ENCODE data around the gene RAPGEF6. TPM values are rescaled to one million over a fixed set of nuclear protein-coding genes. Genes with fewer than 3 reads are reported as not detected.

RAPGEF6 gene
- total and polyA plus RNA-seq, 5 donors, result 2.7 to 16.3 (median 13.3) TPM

- Histone ChIP-seq H3K27ac (ENCODE audit: low read length) (no peak overlapping the region), H3K9me3 (ENCODE audit: control insufficient read depth, low read length) (no peaks in the 10 kb centered on the region), H3K4me1 (ENCODE audit: control insufficient read depth, insufficient read depth, low read length) (no peaks in the 10 kb centered on the region), H3K4me3 (ENCODE audit: low read length) (no peak overlapping the region), H3K27me3 (ENCODE audit: control insufficient read depth, insufficient read depth) (no peaks in the 10 kb centered on the region)
- WGBS, result 55% methylated on average over 5 of the region's 5 CpGs
- DNase-seq, result no peak
- ATAC-seq, result no peak
- intact Hi-C loops (cut with DNase I), result no loop called here
Observed at GRCh38 chr5:131640043-131640856, 5.2 kb upstream of the RAPGEF6 start.

GRCh38 chr5:131639148-131639547 is 4.1 kb upstream of the RAPGEF6 start:
- ATAC-seq, result no peak
- Histone ChIP-seq H3K9me3 (ENCODE audit: control insufficient read depth, low read length) (no peaks in the 10 kb centered on the region), H3K27ac (ENCODE audit: low read length) (no peak overlapping the region), H3K4me1 (ENCODE audit: control insufficient read depth, insufficient read depth, low read length) (no peaks in the 10 kb centered on the region), H3K4me3 (ENCODE audit: low read length) (no peak overlapping the region), H3K27me3 (ENCODE audit: control insufficient read depth, insufficient read depth) (no peaks in the 10 kb centered on the region)
- intact Hi-C loops (cut with DNase I), result no loop called here
- no peak for DNase-seq

GRCh38 chr5:131637694-131638093 is 2.7 kb upstream of the RAPGEF6 start:
- no peak for DNase-seq
- no peaks in the 10 kb centered on the region for H3K27me3 ChIP-seq (ENCODE audit: control insufficient read depth, insufficient read depth)
- ATAC-seq, result no peak
- WGBS, result 80% methylated on average over 4 of the region's 4 CpGs
- no peak overlapping the region for H3K4me3 ChIP-seq (ENCODE audit: low read length)
- intact Hi-C loops (cut with DNase I), result no loop called here
- no peak overlapping the region for H3K27ac ChIP-seq (ENCODE audit: low read length)
- H3K9me3 ChIP-seq (ENCODE audit: control insufficient read depth, low read length), result no peaks in the 10 kb centered on the region
- H3K4me1 ChIP-seq (ENCODE audit: control insufficient read depth, insufficient read depth, low read length), result peaks cover 2% of the 10 kb centered on the region

GRCh38 chr5:131635684-131636572 is 899 bp upstream of the RAPGEF6 start:
- Histone ChIP-seq H3K9me3 (ENCODE audit: control insufficient read depth, low read length) (no peaks in the 10 kb centered on the region), H3K27me3 (ENCODE audit: control insufficient read depth, insufficient read depth) (no peaks in the 10 kb centered on the region), H3K4me3 (ENCODE audit: low read length) (peak overlapping the region; percentile 80), H3K4me1 (ENCODE audit: control insufficient read depth, insufficient read depth, low read length) (peaks cover 4% of the 10 kb centered on the region), H3K27ac (ENCODE audit: low read length) (peak overlapping the region; percentile 96)
- WGBS, result 5% methylated on average over 24 of the region's 24 CpGs
- DNase-seq (no peak), ATAC-seq (peak in 1 of 2 donors; percentile 0)
- intact Hi-C loops (cut with DNase I), result no loop called here

- Histone ChIP-seq H3K9me3 (ENCODE audit: control insufficient read depth, low read length) (no peaks in the 10 kb centered on the region), H3K4me3 (ENCODE audit: low read length) (peak overlapping the region; percentile 65), H3K27ac (ENCODE audit: low read length) (peak overlapping the region; percentile 59), H3K4me1 (ENCODE audit: control insufficient read depth, insufficient read depth, low read length) (peaks cover 4% of the 10 kb centered on the region), H3K27me3 (ENCODE audit: control insufficient read depth, insufficient read depth) (no peaks in the 10 kb centered on the region)
- intact Hi-C loops (cut with DNase I), result no loop called here
- WGBS, result under 1% methylated on average over 21 of the region's 21 CpGs
- DNase-seq (peak in 2 of 3 donors; percentile 63 to 82), ATAC-seq (peak; percentile 44 to 58)
Observed at GRCh38 chr5:131634666-131634995, 398 bp downstream of the RAPGEF6 start.

GRCh38 chr5:131634238-131634637 is 791 bp downstream of the RAPGEF6 start:
- Histone ChIP-seq H3K27me3 (ENCODE audit: control insufficient read depth, insufficient read depth) (no peaks in the 10 kb centered on the region), H3K4me1 (ENCODE audit: control insufficient read depth, insufficient read depth, low read length) (peaks cover 4% of the 10 kb centered on the region), H3K27ac (ENCODE audit: low read length) (no peak overlapping the region), H3K9me3 (ENCODE audit: control insufficient read depth, low read length) (no peaks in the 10 kb centered on the region), H3K4me3 (ENCODE audit: low read length) (peak overlapping the region; percentile 65)
- DNase-seq, result no peak
- WGBS, result 6% methylated on average over 4 of the region's 4 CpGs
- intact Hi-C loops (cut with DNase I), result no loop called here
- no peak for ATAC-seq

- intact Hi-C loops (cut with DNase I), result no loop called here
- Histone ChIP-seq H3K9me3 (ENCODE audit: control insufficient read depth, low read length) (no peaks in the 10 kb centered on the region), H3K4me1 (ENCODE audit: control insufficient read depth, insufficient read depth, low read length) (peaks cover 4% of the 10 kb centered on the region), H3K4me3 (ENCODE audit: low read length) (peak overlapping the region; percentile 65), H3K27me3 (ENCODE audit: control insufficient read depth, insufficient read depth) (no peaks in the 10 kb centered on the region), H3K27ac (ENCODE audit: low read length) (no peak overlapping the region)
- ATAC-seq (no peak), DNase-seq (no peak)
- WGBS, result 62% methylated on average over 5 of the region's 5 CpGs
Observed at GRCh38 chr5:131633830-131634229, 1.2 kb downstream of the RAPGEF6 start.

GRCh38 chr5:131630963-131631350 is 4.1 kb downstream of the RAPGEF6 start:
- no peak for DNase-seq
- intact Hi-C loops (cut with DNase I), result no loop called here
- Histone ChIP-seq H3K27me3 (ENCODE audit: control insufficient read depth, insufficient read depth) (no peaks in the 10 kb centered on the region), H3K9me3 (ENCODE audit: control insufficient read depth, low read length) (no peaks in the 10 kb centered on the region), H3K4me3 (ENCODE audit: low read length) (no peak overlapping the region), H3K27ac (ENCODE audit: low read length) (no peak overlapping the region), H3K4me1 (ENCODE audit: control insufficient read depth, insufficient read depth, low read length) (peaks cover 4% of the 10 kb centered on the region)
- WGBS, result 75% methylated on average over 4 of the region's 4 CpGs
- no peak for ATAC-seq

- Histone ChIP-seq H3K4me1 (ENCODE audit: control insufficient read depth, insufficient read depth, low read length) (peaks cover 4% of the 10 kb centered on the region), H3K9me3 (ENCODE audit: control insufficient read depth, low read length) (no peaks in the 10 kb centered on the region), H3K27me3 (ENCODE audit: control insufficient read depth, insufficient read depth) (no peaks in the 10 kb centered on the region), H3K27ac (ENCODE audit: low read length) (no peak overlapping the region), H3K4me3 (ENCODE audit: low read length) (no peak overlapping the region)
- 73% methylated on average over 4 of the region's 4 CpGs for WGBS
- no peak for ATAC-seq
- DNase-seq, result no peak
- intact Hi-C loops (cut with DNase I), result no loop called here
Observed at GRCh38 chr5:131630208-131630962, 4.6 kb downstream of the RAPGEF6 start.

- WGBS, result 97% methylated on average over 1 of the region's 1 CpG
- Histone ChIP-seq H3K4me3 (ENCODE audit: low read length) (no peak overlapping the region), H3K27me3 (ENCODE audit: control insufficient read depth, insufficient read depth) (no peaks in the 10 kb centered on the region), H3K9me3 (ENCODE audit: control insufficient read depth, low read length) (no peaks in the 10 kb centered on the region), H3K4me1 (ENCODE audit: control insufficient read depth, insufficient read depth, low read length) (peaks cover 4% of the 10 kb centered on the region), H3K27ac (ENCODE audit: low read length) (no peak overlapping the region)
- intact Hi-C loops (cut with DNase I), result no loop called here
- DNase-seq (no peak), ATAC-seq (no peak)
Observed at GRCh38 chr5:131628990-131629389, 6.0 kb downstream of the RAPGEF6 start.

All from right cardiac atrium (tissue), 5 donors.